Activated CD8-positive, alpha-beta memory T cell treated with anti-CD3 and anti-CD28 coated beads, Interleukin-2, amount 50 U/mL, for 24 hours (primary cell): ENCODE data around the gene GALNT17.
"Not testable (repeated sequence)": the region's sequence is repeated elsewhere in the genome, so short reads cannot be mapped to it uniquely, and the experiment has no call there.

Source experiments
- DNase-seq: peaks from one replicate; pipeline ENCODE4 v3.0.0-alpha.2; 2020; ENCODE audit errors: extremely low read depth

GALNT17 gene

DNA sequence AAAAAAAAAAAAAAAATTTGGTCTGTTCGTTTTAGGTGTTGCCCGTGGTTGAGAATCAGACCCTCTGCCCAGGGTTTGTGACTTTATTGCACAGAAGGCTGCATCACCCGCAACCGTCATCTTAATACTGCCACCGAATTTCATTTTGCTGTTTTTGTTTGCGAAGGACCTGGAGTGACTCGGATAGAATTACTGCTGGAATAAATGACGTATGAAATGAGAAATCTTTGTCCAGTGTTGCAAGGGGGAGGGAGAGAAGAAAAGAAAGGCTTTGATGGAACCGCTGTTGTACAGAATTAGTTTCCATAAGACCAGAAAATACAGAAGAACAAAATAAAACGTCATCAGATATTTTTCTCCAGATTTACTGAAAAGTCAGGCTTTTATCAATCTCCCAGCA, 103.3 kb downstream of the GALNT17 start:
- no peak for DNase-seq

DNA sequence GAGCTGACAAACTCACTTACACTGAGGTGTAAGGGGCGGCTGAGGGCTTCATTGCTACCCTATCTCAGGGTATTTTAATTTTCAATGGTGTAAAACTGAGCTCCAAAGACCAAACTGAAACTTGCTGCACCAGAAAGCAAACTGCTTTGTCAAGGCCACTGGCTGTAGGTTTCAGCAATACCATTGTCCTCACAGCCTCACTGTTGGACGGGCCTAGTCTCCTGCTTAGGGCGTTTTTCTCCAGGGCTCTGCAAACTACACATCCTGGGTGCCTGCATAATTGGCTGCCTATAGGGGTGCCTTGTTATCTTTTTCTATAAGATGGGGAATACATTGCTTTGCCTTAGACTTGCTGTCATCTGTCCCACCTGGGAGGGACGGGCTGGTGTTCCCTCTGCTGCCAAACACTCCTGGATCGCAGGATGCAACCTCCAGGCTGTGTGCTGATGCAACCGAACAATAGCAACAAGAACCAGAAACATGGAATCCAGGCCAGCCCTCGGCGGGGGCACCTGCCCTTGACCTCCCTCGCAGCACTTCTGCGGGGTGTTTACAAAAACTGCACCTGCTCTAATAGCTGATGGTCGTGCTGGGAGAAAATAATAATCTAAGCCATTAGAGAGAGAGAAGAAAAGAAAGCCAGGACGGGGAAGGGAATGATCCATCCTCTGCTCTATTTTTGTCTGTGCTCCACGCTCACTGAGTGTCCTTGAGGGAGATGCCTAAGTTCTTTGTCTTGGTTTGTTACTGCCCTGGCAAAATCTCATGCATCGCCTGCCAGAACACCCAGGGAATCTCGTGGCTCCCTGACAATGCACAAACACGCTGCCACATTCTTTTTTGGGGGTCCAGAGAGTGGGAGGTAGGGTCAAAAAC, 104.5 kb downstream of the GALNT17 start:
- no peak for DNase-seq

DNA sequence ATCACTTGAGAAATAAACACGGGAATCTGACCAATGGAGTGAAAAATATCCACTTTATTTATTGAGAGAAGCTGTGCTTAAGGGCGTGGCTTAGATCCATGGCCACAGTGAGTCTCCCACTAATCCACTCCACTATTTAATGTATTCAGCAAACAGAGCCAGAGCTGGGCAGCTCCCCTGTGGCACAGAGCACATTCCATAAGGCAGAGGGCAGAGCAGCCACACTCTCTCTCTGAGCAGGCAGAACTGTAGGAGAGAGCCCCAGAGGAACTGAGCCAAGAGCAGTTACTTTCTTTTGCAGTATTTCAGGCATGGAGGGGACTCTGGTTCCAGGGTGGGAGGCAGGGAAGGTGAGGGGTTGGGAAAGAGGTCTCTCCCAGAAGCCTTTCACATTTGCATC, 106.0 kb downstream of the GALNT17 start:
- no peak for DNase-seq

DNA sequence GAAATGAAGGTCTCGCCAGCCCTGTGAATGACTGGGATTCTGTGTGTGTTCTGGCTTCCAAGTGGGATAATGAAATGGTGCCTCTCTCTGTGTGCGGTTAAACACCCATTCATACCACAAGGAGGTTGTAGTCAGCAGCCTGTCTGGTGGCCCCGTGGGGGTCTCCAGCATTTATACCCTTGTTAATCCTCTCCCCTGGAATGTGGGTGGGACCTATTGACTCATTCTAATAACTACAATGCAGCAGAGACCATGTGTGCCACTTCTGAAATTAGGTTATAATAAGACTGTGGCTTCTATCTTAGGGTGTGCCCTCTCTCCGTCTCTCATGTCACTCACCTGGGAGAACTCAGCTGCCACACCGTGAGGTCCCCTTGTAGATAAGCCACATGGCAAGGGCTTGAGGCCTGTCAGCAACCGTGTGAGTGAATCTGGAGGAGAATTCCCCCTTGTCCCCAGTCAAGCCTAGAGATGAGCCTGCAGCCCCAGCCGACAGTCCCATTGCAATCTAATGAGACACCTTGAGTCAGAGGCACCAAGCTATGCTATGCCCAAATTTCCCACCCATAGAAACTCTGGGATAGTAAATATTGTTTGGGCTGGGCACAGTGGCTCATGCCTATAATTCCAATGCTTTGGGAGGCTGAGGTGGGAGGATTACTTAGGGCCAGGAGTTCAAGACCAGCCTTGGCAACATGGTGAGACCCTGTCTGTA, 106.8 kb downstream of the GALNT17 start:
- no peak for DNase-seq

DNA sequence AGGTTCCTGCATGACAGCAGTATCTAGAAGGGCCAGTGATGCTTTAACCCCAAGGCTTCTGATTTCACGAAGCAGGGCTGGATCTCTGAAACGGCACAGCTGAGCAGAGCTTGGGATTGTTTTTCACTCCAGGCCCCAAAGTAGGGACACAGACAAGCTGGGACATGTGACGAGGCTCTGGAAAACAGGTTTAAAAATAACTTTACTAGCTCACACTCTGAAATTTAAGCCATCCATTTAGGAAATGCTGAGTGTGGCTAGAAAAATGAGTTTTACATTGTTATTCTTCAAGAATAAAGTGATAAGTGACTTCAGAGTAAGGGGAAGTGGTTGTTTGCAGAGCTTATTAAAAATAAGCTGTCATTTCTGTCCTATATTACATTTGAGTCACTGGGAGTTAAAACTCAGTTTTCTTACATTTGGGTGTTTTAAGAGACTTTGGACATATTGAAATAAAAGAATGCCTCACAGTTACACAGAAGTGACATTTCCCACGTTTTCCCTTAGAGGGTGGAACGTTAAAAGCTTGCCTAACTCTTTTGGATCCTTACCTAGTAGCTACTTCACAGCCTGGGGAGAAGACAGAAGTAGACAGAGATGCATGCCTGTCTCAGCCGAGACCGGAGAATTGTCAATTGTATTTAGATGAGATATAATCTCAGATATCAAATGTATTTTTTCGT, 107.8 kb downstream of the GALNT17 start:
- no peak for DNase-seq

DNA sequence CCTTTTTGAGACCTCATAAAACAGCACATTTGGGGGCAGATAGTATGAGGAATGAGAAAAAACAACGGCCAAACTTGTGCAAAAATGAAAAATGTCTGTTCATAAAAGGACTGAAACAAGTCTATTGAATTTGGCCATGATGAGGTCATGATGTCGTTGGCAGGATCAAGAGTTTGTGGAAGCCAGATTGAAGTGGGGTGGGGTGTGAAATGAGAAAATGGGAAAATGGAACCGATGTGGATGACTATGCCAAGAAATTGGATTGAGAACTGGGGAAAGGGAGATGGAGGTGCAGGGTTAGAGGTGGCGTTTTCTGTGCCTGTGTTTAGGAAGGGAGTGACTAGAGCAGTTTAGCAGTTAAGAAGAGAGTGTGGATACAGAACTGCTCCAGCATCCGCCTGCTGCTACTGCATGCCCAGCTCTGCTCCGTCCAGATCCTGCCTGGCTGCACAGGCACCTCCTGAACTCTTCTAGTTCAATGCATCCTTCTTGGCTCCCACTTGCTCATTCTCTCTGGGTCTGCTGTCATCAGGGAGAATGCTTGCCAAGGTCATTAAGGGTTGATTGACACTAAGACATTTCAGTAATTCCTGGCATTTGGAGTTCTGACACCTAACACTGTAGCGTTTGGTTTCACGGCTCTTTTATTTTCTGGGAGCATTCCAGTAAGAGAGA, 111.9 kb downstream of the GALNT17 start:
- no peak for DNase-seq

DNA sequence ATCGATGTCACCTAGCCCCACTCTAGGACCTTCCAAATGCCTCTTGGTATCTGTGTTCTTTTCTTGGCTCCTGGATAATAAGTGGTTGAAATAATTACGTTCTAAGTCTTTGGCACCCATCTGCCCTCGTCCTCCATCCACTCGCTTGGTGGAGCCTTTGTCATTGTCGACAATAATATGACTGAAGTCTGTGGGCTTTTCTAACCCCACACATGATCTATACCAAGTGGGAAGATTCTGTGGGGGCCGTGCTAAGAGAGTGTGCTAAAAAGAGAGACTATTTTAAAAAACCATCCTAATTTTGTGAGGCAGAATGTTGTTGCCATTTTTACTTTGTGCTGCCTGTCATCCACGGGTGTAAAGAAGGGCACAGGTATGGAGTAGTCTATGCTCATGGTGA, 113.1 kb downstream of the GALNT17 start:
- DNase-seq, result no peak

DNA sequence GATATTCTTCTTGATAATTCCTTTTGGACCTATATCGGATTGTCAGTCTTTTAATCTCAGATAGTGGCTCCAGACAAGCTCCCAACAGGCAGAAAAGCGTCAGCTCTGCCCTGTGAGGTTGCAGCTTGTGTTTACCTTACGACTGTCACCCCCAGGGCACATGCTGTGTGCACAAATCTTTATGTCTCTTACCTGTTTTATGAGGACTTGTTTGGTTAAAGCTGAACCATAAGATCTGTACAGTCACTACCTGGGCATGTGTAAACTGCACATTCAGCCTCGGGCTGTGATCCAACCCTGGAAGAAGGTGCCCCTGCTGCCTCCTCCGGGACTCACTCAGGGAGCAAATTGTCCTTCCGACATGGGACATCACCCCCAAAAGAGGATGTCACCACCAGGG, 119.8 kb downstream of the GALNT17 start:
- no peak for DNase-seq

DNA sequence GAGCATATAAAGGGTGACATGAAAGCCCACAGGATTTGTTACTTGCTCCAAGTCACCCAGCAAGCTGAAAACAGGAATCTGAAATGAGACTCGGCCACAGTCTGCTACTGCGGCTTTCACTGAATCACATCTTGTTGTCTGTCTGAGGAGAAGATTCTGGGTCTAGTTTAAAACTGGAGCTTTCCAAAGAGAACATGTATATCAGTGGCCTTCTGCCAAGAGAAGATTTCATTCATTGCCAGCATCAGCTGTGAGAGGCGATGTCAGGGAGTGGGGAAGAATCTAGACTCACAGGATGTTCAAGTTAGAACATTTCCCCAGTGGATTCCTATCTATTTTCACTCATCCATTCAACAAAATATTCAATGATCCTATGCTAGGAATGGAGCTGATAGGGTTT, 122.8 kb downstream of the GALNT17 start:
- DNase-seq, result no peak

DNA sequence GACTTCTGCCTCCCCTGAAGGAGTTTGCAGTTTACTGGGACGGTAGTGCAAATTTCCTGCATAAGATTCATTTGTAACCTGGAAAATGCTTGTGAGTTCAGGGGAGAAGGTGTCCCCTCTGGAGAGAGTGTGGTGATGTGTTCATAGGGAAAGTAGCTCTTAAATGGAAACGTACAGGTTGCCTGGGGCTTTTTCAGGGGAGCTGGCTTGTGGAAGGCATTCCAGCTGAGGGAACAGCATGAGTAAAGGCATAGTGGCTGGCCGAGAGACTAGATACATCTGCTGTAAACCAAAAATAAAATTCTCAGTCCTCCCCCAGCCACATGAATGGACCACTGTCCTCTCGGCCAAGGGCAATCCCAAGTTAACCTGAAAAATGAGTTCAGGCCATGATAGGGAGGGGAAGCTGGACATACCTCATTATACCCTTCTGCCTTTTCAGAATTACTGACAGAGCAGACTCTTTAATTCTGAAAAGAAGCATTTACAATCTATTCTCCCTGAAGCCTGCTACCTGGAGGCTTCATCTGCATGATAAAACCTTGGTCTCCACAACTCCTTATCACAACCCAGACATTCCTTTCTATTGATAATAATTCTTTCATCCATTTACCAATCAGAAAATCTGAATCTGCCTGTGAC, 123.7 kb downstream of the GALNT17 start:
- DNase-seq, result no peak

DNA sequence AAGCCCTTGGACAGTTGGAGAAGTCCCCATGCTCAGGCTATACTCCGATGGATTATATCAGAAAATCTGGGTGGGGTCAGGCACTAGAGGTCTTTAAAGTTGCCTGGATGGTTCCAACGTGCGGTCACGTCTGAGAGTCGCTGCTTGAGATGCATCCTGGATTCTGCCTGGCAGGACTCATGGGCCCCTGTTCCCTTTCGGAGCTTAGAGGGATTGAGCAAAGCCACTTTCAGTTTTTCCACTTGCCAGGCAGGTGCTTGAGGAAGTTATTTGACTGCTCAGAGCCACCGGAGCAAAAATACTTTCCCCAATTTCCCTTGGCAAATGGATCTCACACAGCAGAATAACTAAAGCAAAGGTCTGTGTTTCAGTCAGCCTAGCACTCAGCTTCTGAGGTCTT, 129.1 kb downstream of the GALNT17 start:
- no peak for DNase-seq

DNA sequence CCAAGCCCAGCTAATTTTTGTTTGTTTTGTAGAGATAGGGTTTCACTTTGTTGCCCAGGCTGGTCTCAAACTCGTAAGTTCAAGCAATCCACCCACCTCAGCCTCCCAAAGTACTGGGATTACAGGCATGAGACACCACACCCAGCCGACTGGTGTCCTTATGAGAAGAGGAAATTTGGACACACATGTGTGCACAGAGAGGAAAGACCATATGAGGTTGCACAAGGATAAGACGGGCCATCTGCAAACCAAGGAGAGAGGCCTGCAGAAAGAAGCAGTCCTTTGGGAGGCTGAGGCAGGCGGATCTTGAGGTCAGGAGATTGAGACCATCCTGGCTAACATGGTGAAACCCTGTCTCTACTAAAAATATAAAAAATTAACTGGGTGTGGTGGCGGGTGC, 130.9 kb downstream of the GALNT17 start:
- DNase-seq, result not testable (repeated sequence)

DNA sequence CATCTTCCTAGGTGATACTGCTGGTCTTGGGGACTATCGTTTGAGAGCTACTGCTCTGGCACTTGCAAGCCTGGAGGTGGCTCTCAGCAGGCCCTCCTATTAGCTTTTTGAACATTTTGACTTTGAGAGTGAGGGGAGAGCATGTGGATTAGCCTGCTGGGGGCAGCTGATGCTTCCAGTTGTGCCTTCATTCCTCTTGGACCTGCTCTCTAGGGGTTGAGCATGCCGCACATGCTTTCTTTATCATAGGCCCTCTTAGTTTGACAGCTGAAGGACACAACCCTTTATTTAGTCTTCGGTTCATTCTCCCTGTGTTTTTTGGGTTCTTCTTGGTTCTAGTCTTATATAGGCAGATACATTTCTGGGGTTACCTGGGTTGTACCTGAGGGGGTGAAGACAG, 132.1 kb downstream of the GALNT17 start:
- no peak for DNase-seq

DNA sequence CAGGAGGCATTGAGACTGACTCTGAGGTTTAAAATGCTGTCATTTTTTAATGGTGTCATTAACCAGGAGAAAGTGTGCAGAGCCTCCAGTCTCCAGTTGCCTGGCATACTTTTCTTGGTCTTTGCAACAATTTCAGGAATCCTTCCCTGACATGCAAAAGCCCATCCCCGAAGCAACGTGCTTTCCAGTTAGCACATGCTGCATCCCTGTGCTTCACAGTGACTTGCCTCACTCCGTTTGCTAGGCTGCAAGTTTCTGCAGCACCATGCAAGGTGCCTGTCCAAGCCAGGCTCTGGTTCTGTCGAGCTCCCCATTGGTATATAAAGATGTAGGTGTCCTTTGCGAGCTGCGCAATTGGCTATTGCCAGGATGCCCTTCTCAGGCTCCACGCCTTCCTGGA, 135.0 kb downstream of the GALNT17 start:
- DNase-seq, result no peak

DNA sequence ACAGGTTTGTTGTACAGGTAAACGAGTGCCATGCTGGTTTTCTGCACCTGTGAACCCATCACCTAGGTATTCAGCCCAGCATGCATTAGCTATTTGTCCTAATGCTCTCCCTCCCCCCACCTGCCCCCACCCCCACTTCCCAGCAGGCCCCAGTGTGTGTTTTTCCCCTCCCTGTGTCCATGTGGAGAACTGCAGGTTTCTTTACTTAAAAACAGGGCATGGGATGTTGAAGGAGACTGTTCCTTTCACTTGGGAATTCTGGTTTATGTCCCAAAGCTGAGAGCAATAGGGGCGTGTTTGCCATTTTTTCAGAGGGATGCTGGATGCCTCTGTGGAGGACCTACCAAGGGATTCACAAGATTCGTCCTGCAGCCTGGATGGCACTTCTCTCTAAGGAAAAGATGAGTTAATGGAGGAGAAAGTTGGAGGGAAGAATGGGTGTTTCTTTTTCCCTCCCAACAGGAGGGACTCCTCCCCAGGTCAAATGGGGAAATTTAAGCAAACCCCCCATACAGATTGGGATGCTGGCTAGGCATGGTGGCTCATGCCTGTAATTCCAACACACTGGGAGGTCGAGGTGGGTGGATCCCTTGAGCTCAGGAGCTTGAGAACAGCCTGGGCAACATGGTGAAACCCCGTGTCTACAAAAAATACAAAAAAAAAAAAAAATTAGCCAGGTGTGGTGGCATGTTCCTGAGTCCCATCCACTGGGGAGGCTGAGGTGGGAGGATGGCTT, 136.0 kb downstream of the GALNT17 start:
- DNase-seq, result no peak

DNA sequence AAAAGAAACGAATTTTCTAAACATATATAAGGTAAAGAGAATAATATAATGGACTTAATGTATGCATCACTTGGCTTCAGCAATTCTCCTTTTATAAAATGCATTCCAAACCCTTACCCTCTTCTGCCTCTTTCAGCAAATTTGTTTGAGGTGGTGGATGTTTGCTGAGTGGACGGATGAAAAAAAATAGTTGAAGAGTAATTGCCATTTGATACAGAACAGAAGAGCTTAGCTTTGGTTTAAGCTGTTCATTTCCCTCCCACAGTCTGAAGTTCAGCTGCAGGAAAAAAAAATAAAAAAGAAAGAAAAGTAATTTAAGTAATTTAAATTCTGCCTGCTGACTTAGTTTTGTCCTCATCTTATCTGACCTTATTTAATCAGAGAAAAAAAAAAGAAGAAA, 138.6 kb downstream of the GALNT17 start:
- no peak for DNase-seq

DNA sequence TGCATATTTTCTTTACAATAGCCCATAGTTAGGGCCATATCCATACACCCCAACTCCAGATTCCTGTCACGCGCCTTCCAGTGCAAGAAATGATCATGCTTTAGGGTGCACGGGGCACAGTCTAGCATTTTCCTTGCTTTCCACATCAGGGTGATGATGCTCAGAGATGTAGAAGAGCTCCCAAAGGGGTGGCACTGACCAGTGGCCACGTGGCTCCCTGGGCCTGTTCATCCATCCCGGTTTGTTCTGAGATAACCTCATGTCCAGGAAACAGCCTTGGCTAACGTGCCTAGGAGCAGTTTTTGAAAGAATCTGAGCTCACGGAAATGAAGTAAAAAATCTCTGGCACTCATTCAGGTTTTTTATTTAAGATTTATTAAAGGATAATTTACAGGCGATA, 139.3 kb downstream of the GALNT17 start:
- DNase-seq, result no peak

DNA sequence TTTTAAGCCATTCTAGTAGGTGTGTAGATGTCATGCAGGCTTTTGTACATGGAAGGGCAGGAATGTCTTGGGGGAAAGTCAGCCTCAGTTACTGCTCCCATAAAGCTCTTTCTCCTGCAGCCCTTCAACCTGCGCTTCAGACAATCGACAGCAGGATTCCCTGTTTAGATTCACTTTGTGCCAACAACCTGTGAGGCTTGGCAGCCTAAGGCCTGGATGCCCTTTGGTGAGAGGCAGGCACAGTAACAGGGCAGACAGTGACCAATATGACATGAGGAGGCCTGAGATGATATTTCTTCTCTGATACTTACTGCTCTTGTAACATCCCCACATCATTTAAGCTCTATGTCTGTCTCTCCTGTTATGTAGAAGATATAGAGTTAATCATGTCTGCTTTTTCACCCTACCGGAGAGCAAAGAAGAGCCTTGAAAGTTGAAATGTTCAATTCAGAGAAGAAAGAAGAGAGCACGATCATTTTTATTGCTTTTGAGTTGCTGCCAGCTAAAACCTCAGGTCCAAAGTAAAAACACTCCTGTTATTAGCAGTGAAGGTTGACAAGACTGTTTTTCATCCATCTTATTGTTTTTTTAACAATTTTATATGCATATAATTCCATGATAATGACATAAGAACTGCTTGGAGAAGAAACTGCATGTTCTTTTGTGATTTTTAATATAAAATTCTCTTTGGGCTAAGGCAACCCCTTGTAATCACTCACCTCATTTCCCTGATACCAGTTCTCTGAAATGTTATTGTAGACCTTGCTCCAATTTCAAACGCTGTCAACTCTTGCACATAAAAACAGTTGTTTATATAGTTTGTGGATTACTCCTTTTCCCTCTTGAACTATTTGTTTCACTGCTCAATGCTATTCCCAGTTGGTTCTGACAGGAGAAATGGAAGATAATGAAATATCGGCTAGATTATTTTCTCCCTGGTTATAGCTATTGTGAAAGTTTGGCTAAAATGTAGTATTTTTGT, 140.9 kb downstream of the GALNT17 start:
- DNase-seq, result no peak

DNA sequence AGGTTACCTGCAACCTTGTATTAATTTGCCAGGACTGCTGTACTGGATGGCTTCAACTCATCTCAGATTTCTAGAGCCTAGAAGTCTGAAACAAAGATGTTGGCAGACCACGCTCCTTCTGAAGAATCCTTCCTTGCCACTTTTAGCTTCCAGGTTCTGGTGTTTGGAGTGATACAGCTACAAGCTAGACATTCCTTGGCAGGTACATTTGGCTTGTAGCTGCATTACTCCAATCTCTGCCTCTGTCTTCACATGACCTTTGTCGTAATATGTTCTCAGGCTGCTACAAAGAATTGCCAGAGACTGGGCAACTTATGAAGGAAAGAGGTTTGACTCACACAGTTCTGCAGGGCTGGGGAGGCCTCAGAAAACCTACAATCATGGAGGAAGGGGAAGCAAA, 146.3 kb downstream of the GALNT17 start:
- DNase-seq, result no peak

DNA sequence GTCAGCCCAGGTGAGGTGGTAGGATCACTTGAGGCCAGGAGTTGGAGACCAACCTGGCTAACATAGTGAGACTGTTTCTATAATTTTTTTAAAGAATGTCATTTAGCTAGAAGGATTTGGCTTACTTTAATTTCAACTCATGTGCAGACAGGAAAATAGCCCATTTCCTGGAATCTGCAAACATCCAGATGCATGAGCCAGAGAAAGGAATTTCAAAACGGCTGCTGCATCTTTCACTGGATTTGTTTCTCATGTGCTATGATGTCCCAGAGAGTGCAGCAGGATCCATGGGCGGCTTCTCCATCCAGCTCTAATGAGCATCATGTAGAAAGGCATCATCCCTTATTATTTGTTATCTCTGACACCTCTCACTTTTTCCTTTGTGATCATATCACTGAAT, 149.3 kb downstream of the GALNT17 start:
- DNase-seq, result no peak
